Measurements from ENCODE around the gene NEUROD2.

The NEUROD2 gene

DNA sequence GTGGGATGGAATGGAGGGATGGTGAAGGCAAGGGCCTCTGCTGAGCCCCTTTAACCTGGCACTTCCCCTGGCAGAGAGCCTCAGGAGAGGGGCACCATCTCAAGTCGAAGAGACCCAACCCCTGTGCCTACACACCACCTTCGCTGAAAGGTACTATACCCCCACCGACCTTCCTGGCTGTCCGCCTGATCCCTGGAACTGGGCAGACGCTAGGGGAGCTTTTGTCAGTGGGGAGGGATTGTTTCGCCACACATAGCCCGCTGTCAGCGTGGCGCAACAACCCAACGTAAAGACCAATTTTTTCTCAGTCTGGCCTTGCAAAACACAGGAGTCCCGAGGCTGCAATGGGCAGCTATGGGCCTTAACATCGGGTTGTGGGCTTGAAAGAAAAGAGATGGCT lies 22.2 kb upstream of the NEUROD2 start:
- no peak overlapping the region for H3K4me3 ChIP-seq (ENCODE audit: low read depth, low read length)
- TF ChIP-seq, protein P1, sequence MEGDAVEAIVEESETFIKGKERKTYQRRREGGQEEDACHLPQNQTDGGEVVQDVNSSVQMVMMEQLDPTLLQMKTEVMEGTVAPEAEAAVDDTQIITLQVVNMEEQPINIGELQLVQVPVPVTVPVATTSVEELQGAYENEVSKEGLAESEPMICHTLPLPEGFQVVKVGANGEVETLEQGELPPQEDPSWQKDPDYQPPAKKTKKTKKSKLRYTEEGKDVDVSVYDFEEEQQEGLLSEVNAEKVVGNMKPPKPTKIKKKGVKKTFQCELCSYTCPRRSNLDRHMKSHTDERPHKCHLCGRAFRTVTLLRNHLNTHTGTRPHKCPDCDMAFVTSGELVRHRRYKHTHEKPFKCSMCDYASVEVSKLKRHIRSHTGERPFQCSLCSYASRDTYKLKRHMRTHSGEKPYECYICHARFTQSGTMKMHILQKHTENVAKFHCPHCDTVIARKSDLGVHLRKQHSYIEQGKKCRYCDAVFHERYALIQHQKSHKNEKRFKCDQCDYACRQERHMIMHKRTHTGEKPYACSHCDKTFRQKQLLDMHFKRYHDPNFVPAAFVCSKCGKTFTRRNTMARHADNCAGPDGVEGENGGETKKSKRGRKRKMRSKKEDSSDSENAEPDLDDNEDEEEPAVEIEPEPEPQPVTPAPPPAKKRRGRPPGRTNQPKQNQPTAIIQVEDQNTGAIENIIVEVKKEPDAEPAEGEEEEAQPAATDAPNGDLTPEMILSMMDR (IDR thresholded peaks at IDR 0.05; ENCODE audit: borderline replicate concordance, insufficient read depth, low read depth, low read length): no peak

DNA sequence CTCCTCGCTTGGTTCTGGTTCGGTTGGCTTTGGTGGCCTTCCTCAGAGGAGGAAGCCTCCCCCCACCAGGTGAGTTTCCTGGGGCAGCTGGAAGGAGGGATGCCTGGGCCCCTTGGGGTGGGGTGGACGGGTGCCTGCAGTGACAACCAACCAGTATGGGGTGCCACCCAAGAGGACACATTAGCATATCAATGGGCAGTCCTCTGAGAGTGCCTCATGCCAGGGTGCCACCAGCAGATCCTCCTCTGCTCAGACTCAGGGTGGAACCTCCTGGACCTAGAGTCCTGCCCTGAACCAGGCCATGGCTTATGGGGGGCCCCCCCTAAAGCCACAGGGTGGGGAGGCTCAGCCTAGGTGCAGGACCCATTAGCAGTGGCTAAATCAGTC lies 21.8 kb upstream of the NEUROD2 start:
- H3K4me3 ChIP-seq (ENCODE audit: low read depth, low read length): no peak overlapping the region
- TF ChIP-seq, protein P1 (IDR thresholded peaks at IDR 0.05; ENCODE audit: borderline replicate concordance, insufficient read depth, low read depth, low read length): no peak

DNA sequence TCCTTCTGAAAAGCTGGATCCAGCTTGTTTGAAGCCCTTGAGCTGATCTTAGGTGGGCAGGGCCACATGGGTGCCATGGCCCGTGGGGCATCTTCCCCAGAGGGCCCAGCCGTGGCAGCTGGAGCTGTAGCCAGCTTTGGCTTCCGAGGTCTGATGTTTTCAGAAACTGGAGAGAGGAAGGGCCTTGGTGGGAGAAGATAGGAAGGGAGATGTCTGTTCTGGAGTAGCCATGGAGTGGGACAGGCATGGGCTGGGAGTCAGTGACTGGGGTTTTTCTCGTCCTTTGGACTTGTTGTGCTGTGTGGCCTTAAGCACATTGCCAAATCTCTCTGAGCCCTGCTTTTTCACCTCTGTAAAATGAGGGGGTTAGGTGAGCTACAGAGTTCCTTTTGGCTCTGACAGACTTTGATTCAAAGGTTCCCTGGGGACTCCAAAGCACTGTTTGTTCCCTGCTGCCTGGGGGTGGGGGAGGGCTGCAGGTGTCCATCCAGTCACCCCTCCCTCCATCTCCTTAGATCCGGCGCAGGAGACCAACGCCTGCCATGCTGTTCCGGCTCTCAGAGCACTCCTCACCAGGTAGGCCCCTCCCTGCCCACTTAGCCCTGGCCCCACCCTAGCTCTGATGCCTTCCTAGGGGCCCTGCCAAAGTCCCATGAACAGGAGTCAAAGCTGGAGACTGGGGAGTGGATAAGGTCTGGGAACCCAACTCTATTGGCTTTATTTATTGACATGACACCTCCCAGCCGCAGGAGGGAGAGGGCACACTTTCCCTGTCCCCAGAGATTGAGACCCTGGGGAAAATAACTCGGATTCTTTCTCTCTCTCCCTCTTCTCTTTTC lies 21.2 kb upstream of the NEUROD2 start:
- TF ChIP-seq, protein P1 (IDR thresholded peaks at IDR 0.05; ENCODE audit: borderline replicate concordance, insufficient read depth, low read depth, low read length): no peak
- H3K4me3 ChIP-seq (ENCODE audit: low read depth, low read length): no peak overlapping the region

DNA sequence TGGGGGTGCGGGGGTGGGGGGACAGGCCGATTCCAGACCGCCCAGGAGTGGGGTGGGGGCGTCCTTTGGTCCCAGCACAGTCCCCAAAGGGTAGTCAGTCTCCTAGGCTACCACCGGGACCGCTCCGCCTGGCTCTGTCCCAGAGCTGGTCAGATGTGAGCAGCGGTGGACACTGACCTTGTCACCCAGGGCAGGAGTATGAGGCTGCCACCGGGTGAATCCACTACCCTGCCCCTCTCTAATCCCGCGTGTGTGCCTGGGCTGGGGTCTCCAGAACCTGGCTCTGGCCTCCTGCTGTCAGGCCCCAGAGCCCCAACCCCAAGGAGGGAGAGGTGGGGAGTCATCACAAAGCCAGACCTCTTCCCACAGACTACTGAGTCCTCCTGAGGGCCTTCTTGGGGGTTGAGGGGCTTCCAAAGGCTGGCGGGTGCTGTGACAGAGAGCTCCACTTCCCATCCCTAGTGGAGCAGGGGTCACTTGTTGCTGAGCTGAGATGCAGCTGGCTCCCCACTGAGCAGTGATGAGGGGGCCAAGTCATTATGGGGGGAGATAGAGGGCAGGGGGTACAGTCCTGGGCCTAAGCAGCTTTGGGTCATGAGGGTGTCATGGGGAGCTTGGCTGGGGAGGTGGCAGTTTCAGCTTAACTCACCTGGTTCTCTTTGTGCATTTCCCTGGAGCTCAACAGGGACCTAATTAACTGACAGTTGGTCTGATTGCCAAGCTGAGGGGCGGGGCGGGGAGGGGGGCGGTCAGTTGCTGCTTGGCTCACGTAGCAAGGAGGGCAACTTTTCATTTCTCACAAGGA lies 20.2 kb upstream of the NEUROD2 start:
- TF ChIP-seq, protein P1 (IDR thresholded peaks at IDR 0.05; ENCODE audit: borderline replicate concordance, insufficient read depth, low read depth, low read length): no peak
- no peak overlapping the region for H3K4me3 ChIP-seq (ENCODE audit: low read depth, low read length)

DNA sequence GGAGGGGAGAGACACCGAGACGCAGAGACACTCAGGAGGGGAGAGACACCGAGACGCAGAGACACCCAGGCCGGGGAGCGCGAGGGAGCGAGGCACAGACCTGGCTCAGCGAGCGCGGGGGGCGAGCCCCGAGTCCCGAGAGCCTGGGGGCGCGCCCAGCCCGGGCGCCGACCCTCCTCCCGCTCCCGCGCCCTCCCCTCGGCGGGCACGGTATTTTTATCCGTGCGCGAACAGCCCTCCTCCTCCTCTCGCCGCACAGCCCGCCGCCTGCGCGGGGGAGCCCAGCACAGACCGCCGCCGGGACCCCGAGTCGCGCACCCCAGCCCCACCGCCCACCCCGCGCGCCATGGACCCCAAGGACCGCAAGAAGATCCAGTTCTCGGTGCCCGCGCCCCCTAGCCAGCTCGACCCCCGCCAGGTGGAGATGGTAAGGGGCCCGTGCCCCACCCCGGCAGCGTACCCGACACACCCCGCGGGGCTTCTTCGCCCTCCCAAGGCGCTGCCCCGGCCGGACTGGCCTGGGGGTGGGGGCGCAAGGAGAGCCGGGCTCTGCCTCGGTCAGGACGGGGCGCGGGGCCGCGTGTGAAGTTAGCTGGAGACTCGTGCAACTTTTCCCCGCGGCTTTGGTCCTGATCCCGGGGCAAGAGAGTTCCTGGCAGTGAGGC lies 19.5 kb upstream of the NEUROD2 start:
- TF ChIP-seq, protein P1 (IDR thresholded peaks at IDR 0.05; ENCODE audit: borderline replicate concordance, insufficient read depth, low read depth, low read length): no peak
- H3K4me3 ChIP-seq (ENCODE audit: low read depth, low read length): no peak overlapping the region

DNA sequence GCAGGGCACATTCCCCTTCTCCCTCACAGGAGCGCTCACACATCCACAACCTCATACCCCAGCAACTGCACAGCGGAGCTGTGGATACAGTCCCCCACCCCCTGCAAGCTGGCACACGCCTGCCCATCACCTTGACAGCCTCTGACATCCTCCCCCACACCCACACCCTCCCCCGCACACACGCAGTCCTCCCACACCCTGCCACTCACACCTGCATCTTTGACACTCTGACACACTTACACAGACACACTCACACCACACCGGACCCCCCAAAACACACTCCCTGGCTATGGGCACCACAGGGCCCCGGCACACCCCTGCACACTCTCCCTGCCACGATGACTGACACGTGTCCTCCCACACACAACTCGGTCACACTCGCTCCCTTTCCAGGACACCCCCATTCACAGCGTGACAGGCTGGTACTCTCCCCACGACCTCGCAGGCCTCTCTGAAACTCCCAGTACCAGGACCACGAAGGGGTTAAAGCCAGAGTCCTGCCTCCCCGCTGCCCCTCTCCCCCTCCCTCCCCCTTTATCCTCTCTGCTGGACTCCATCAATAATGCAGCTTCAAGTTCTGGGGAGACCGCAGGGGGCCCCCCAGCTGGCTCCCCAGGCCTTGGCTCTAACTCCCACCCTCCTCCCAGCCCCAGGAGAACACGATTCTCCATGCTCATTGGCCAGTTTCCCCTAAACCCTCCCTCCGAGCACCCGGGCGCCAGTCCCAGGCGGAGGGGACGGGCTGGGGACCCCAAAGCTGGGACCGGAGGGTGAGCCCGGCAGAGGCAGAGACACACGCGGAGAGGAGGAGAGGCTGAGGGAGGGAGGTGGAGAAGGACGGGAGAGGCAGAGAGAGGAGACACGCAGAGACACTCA lies 18.7 kb upstream of the NEUROD2 start, which contains the start of gene PPP1R1B:
Gene PPP1R1B (plus strand): TSS at position 782 of the 876 bp plus-strand sequence. CDS start 441 bp downstream, outside the sequence.
- no peak within 1 kb of the TSS for H3K4me3 ChIP-seq (ENCODE audit: low read depth, low read length)
- TF ChIP-seq, protein P1 (IDR thresholded peaks at IDR 0.05; ENCODE audit: borderline replicate concordance, insufficient read depth, low read depth, low read length): no peak

All from GM12875 (cell line).